HTERT RPE-1 (cell line): ENCODE data around the gene CADM3.

Experiments
- in situ Hi-C: fragments of 300-500 bp; cut with MboI; formaldehyde crosslinking; loops from 4 replicates; pipeline ENCODE4 v1.14.3; 2020; ENCODE audit warnings: low sequenced_read_pairs

The CADM3 gene

DNA sequence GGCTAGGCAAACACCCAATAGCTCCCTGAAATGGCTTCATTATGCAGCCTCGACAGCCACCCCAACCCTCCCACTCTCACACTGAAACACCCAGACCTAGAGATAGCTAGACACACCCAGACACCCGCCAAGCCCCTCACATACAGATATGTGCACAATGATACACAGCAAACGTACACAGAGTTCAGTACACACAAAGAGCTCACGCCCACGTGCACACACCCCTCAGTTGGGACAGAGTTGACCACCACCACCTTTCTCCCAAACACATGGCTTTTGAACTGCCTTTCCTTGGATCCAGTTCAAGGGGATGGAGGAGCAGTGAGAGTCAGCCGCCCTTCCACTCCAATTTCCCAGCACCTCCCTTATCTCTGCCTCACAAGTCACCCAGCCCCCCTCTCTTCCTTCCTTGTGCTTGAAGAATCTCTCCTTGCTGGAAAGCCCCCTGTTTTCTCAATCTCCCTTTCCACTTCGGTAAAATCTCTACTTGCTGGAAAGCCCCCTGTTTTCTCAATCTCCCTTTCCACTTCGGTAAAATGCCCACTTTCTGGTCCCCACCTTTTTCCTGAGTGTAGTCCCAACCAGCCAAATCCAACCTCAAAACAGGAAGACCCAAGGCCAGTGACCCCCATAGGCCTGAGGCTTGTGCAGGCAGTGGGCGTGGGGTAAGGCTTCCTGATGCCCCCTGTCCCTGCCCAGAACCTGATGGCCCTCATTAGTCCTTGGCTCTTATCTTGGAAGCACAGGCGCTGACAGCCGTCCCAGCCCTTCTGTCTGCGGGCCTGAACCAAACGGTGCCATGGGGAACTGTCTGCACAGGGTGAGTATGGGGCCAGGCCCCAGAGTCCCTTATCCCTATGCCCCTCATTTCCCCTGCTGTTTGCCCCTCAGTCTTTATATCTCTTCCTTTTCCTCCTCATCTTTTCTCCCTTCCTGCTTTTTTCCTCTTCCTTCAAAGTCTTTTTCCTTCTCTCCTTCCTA is 33.0 kb downstream of the CADM3 start, which contains the start of gene ACKR1:
TSS of gene ACKR1 (plus strand) at position 715 of the 981 bp plus-strand sequence. CDS start at position 800, 85 bp downstream.
- in situ Hi-C loops: no loop called here

DNA sequence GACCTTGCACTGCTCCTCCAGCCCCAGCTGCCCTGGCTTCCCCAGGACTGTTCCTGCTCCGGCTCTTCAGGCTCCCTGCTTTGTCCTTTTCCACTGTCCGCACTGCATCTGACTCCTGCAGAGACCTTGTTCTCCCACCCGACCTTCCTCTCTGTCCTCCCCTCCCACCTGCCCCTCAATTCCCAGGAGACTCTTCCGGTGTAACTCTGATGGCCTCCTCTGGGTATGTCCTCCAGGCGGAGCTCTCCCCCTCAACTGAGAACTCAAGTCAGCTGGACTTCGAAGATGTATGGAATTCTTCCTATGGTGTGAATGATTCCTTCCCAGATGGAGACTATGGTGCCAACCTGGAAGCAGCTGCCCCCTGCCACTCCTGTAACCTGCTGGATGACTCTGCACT is 33.8 kb downstream of the CADM3 start:
- in situ Hi-C loops: no loop called here

GRCh38 chr1:159206110-159206509 is 34.7 kb downstream of the CADM3 start:
- in situ Hi-C loops: no loop called here

DNA sequence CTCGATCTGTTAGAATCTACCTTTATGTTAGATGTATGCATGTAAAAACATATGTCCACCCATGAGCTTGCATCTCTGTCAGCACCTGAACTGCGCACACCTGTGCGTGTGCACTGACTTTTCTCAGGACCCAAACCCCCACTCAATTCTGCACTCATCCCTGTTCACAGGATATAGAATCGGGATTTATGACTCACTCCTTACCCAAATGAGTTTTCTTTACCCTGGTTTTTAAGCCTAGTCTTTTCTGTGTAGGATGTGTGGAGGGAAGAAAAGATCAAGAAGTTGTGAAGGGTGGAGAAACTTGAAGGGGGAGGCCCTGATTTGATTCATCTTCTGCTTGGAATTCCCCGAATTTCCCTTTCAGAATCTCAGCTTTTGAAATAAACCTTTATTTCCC is 35.7 kb downstream of the CADM3 start:
- in situ Hi-C loops: no loop called here

DNA sequence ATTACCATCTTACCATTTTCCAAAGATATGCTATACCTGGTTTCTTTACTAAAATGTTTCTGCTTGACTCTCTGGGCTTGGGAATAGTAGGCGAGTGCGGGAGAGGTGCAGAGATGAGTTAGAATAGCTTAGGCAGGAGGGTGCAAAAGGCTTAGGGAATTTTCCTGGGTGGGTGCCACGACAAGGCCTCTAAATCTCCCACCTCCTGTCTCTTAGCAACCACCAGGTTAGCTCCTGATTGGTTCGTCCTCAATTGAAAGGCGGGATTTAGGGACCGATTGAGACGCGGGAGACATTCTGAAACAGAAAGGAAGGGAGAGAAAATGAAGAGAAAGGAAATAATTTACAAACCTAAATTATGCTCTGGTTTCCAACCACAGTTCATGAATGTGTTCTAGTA is 36.4 kb downstream of the CADM3 start:
- in situ Hi-C loops: no loop called here

DNA sequence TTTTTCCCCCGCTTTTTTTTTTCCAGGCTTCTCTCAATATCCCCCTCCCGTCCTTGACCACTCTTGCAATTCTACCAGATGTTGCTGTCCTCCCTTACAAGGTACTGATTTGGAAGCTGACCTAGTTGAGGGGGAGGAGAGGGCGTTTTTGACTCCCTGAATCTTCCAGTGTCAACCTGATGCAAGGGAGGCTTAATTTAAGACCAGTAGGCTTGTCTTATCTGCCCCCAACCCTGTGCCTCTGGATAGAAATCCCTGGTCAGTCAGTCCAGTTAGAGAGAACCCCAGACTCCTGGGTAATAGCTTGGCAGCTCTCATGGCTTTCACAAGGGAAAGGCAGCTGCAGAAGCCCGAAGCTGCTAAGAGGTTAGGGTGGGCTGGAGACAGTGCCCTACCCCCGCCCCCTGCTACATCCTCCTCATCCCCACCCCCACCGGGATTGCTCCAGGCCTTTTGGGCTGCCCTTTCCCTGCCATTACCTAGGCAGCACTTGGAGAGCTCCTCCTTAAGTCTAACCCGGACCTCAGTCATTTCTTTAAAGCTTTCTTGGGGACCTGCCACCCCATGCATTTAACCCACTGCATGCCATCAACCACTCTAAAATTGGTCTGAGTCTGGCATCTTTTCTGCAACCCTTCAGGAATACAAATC is 36.9 kb downstream of the CADM3 start:
- in situ Hi-C loops: no loop called here

- in situ Hi-C loops: no loop called here
Observed at GRCh38 chr1:159209061-159209460, 37.6 kb downstream of the CADM3 start.

- in situ Hi-C loops: no loop called here
Observed at GRCh38 chr1:159211331-159212136, 40.1 kb downstream of the CADM3 start.

- in situ Hi-C loops: no loop called here
Observed at GRCh38 chr1:159212596-159212995, 41.2 kb downstream of the CADM3 start.

GRCh38 chr1:159214149-159214760 is 42.8 kb downstream of the CADM3 start:
- in situ Hi-C loops: no loop called here

DNA sequence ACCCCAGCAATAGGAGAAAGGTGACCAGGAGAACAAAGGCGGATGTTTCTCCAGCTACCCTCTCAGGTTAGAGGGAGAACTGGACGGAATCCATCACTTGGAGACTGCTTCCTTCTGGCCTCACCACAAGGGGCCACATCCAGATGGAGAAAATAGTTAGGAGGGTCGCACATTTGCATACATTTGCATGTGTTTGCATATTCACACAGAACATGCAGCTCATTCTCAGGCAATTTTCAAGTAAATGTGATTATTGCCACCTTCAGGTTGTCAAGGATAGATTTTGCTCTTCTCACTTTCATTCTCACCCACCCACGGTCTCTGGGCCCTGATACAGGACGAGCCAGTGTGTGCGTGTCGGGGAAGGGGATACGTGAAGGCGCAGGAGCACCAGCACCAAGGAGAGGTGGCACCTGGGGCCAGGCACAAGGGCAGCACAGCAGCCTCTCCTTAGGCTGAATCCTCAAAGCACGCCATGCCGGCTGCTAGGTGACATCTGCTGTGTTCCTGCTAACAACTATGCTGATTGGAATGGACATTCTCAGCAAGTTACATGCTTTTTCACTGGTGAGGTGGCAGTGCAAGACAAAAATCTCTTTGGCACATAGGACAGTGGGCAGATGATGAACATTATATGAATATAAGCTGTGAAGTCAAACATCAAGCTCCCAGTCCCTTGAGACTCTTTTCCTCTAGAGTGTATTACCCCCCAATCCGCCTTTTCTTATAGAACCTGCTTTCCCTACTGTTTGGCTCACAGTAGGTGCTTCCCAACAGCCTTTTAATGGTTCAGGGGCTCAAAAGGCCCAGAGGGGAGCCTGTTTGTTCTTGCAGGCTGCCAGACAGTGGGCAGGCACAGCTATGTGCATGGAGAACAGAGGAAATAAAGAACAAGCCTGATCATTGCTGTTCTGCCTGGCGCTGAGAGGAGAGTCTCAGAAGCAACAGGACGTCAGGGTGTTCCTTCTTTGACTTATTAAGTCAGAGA is 47.5 kb downstream of the CADM3 start:
- in situ Hi-C loops: no loop called here

DNA sequence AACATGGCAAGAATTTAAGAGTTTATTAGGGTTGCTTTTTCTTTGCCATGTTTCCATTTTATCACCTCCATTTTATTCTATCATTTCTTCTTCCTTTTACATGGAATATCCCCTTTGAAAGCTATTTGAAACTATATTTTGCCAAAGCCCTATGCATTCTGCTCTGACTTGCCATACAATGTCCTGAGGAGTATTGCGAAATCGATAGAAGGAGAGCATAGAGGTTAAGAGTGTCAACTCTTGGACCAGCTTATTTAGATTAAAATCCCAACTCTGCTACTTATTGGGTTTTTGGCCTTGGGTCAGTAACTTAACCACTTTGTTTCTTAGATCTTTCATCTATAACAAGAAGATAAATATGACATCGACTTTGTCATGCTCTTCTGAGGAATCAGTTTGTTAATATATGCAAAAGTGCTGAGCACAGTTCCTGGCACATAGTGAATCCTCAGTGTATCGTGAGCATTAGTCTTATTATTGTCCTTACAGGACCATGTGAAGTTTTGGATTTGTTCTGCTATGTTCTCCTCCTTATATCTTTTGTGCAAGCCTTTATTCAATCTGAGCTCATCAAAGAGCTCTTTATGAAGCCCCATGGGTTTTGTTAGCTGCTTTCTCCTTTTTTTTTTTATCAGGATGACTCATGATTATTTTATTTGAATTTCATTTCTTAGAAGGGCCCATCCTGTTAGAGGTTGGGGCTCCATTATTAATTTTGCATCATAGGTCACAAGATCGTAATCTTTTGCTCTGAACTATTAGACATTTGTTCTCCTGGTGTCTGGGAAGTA is 50.9 kb downstream of the CADM3 start:
- in situ Hi-C loops: no loop called here

GRCh38 chr1:159223004-159223403 is 51.6 kb downstream of the CADM3 start:
- in situ Hi-C loops: no loop called here

DNA sequence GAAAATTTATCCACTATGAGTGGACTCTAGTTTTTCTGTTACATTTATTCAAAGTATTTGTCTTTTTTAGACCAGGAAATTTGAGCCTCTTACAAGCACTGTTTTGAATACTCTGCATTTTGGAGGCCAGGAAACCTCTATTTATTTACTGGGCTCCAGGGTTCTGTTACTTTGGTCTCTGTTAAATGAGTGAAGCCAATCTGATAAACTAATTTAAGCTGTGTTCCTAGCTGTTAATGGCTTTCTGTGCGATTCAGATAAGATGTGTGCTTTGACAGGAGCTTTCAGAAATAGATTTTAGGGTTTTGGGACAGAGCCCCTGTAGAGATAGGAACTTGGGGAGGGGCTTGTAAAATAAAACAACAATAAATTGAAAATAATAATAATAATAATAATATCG is 57.1 kb downstream of the CADM3 start:
- in situ Hi-C loops: no loop called here

- in situ Hi-C loops: no loop called here
Observed at GRCh38 chr1:159229260-159229885, 58.0 kb downstream of the CADM3 start.

- in situ Hi-C loops: no loop called here
Observed at GRCh38 chr1:159229896-159230295, 58.5 kb downstream of the CADM3 start.

- in situ Hi-C loops: no loop called here
Observed at GRCh38 chr1:159239551-159240220, 68.3 kb downstream of the CADM3 start.

DNA sequence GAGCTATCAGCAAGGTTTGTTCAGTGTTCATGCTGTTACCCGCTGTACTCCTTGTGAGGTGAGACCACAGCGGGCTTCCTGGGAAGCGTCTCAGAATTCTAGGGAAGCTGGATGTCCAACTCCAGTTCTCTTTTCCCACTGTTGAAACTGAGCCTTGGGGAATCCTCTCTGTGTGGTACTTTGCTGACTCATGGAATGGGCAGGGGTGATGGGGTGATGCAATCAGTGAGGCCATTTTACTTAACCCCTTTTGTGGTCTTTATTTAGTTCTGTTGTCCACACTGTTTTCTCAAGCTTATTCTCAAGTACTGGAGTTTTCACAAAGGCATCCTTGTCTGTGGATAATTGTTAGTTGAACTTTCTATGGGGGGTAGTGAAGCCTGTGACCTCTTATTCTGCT is 75.9 kb downstream of the CADM3 start:
- in situ Hi-C loops: no loop called here
